GM19043 (cell line): Measurements from ENCODE around the gene SMC1A.
"Not testable (repeated sequence)": the region's sequence is repeated elsewhere in the genome, so short reads cannot be mapped to it uniquely, and the experiment has no call there.

Experiments
- ATAC-seq: cut with Tn5 transposase; IDR thresholded peaks from one replicate; pipeline ENCODE4 v1.9.1; 2021; ENCODE audit warnings: low read depth; ENCODE audit not compliant: unreplicated experiment

Gene SMC1A

DNA sequence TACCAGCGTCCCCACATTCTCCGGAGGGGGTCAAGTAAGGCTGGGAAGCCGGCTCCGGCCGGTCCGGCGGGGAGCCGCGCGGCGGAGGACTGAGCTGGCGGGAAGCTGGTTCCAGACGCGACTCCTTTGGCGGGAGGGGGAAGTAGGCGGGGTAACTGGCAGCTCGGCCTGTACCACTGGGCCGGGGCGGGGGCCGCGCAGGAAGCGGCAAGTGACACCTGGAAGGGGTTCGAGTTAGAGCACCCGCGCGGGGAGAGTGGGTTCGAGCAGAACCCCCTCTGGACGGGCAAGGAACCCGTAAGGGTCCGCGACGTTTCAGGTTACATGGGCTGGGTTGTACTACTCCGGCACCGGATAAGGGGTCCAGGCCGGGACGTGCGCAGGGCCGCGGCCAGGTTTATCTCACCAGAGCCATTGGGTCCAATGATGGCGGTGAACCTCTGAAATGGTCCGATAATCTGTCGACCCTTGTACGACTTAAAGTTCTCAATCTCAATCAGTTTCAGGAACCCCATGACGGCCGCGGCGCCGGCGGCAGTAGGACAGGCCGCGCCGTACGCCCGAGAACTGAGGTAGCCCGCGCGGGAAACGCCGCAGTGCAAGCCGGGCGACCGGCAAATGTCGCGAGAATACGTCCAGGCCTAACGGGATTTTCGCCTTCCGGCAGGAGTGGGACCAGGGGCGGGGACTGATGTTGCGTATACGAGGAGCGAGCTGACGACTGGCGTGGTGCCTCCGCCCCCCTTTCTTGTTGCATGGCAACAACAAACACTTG is at the start of gene SMC1A:
TSS of gene SMC1A (minus strand) at position 569 of the 775 bp plus-strand sequence. CDS start at position 515, 54 bp downstream.
- peak; percentile 84 for ATAC-seq

DNA sequence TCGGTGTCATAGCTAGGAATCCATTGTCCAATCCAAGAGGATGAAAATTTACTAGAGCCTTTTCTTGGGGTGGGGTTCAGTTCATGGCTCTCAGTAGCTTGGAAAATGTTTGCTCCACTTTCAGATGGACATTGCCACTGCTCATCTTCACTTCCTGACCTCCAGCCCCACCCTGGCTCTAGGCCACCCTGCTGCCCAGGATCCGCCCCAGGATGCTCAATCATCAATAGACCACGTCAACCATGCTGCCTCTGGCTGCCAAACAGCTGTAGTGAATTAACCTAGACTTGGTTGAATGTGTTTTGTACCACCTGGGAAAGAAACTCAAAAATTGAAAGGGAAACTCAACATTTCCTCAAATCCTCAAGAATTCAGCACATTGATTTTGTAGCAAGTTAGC is 48.9 kb upstream of the SMC1A start:
- no peak for ATAC-seq

DNA sequence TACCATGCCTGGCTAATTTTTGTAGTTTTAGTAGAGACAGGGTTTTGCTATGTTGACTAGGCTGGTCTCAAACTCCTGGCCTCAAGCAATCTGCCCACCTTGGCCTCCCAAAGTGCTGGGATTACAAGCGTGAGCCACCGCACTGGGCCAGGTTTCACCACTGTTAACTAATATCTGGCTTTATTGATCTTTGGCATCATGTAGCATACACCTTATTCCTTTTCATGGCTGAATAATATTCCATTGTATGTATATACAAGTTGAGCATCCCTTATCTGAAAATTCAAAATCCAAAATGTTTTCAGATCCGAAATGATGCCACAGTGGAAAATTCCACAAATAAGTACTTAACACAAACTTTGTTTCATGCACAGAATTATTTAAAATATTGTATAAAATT is 46.2 kb upstream of the SMC1A start:
- ATAC-seq: not testable (repeated sequence)

DNA sequence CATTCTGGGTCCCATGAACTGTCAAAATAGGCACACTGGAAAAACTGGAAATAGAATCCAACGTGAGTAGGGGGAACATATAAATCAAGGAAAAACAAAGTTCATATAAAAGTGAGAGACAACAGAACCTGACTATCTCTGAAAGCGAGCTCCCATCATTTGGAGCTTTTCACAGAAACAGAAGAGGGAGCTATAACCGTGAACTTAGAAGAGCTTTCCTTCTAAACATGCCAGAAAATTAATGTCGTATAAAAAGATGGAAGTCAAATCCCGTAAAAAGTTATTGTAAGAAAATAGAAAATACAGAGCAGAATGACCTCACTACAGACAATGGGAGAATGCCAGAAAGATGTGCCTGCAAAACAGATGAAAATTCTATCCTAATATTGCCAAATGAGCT is 35.6 kb upstream of the SMC1A start:
- ATAC-seq: no peak

- no peak for ATAC-seq
Observed at GRCh38 chrX:53456254-53456653, 33.8 kb upstream of the SMC1A start.

- no peak for ATAC-seq
Observed at GRCh38 chrX:53452812-53453211, 30.4 kb upstream of the SMC1A start.

- ATAC-seq: no peak
Observed at GRCh38 chrX:53449632-53450031, 27.2 kb upstream of the SMC1A start.

GRCh38 chrX:53447441-53447840 is 25.0 kb upstream of the SMC1A start:
- ATAC-seq: no peak

GRCh38 chrX:53445977-53446376 is 23.5 kb upstream of the SMC1A start:
- ATAC-seq: no peak

DNA sequence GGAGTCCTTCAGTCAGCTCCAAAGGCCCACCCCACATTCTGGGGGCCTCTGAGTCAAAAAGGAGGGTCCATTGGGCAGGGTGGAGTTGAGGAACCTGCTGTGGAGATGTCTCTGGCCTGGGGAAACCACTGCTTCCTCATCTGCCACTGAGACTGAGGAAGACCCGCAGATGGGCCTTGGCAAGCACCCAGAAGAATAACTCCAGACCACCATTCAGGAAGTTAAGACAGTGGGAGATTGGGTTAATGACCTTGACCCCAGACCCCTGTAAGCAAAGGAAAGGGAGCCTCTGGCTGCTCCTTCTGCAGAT is 19.8 kb upstream of the SMC1A start:
- ATAC-seq: no peak

DNA sequence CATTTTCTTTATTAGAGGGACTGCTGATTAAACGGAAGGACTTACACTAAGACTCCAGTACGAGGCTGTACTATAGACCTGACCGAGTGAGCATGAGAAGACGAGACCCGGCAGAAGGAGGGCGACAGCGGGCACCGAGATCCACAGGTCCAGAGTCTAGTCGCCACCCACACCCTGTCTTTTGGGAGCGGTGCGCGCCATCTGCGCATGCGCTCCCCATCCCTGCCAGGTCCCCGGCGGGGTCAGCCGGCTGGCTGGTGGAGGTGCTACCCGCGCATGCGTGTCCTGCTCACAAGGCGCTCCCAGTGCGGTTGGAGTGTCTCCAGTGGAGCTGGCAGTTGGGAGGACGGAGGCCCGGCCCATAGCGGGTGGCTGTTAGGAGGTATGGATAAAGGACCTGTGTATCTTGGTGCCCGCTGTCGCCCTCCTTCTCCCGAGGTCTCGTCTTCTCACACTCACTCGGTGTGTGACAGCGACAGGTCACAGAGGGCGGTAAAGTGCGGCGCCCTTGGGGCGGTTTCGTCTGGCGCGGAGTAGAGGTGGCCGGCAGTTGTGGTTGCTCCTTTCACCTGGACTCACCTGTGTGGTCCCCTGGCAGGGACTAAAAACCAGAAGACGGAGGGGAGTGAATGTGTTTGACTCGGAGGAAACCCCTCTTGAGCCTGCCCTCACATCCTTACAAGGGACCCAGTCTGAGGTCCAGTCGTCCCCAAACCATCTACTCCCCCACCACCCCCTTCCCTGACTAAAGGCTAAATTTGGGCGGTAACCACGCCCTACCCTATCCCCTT is 19.3 kb upstream of the SMC1A start:
- ATAC-seq: peak; percentile 78

DNA sequence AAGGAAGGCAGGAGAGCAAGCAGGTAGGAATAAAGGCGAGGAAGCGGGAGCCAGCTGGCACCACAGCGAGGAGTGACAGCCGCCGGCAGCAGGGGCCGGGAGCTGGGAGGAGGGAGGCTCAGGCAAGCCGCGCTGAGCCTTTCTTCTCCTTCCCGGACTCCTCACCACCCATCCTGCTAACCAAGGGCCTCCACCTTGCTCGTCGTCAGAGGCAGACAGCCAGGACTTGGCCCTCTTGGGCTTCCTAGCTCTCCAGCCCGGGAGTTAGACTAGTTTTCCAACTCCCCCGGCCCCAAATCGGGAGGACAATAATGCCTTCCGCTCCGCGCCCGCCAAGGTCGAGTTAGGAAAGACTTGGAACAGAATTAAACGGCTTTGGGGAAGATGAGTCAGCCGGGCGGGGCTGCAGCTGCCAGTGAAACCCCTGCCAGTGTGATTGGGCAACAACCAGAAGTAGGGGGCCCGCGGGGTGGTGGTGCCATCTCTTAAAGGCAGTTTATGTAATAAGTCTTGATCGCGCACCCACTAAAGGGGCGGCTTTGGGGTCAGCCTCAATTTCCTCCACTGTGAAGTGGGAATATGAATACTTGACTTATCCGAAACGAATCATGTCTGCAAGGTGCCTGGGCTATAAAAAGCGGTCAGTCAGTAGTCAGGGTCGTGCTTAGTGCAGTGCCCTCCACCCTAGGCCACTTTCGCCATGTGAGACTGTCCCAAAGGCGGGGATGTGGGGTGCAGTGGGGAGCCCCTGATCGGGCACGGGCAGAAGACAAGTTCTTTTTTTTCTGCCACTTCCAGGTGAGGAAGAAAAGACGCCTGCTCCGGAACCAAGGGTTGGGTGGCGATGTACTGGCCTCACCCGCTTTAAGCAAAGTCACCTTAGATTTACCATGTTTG is 18.4 kb upstream of the SMC1A start:
- ATAC-seq: no peak

DNA sequence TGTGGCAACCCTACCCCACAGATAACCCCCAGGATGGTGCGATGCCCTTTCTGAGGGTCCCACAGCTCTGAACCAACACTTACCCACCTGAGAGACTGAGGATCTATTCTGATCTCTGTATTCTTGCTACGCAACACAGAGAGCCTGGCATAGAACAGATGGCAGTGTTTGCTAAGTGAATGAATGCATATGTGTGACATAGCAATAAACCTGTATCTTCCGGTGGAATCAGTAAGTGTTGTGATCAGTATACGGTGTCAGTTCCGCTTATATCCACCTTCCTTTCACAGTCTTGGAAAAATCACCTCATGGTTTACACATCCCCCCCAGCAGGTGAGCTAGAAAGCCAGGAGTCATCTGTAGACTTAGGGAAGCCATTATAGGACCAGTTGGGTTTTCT is 17.6 kb upstream of the SMC1A start:
- no peak for ATAC-seq

DNA sequence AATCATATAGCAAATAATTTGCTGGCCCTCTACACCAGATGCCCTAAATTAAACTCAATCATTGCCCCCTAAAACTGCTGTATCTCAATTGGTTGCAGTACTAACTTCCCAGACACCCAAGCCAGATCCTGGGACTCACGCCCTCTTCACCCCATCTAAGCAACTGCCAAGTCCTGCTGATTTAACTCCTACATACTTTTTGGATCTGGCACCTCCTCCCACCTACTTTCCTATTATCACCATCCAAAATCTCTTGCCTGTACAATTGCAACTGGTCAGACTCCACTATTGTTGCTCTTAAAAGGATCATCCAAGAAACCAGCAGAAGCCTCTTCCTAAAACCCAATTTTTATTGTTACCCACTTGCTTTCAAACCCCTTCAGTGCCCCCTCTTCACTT is 16.4 kb upstream of the SMC1A start:
- no peak for ATAC-seq

DNA sequence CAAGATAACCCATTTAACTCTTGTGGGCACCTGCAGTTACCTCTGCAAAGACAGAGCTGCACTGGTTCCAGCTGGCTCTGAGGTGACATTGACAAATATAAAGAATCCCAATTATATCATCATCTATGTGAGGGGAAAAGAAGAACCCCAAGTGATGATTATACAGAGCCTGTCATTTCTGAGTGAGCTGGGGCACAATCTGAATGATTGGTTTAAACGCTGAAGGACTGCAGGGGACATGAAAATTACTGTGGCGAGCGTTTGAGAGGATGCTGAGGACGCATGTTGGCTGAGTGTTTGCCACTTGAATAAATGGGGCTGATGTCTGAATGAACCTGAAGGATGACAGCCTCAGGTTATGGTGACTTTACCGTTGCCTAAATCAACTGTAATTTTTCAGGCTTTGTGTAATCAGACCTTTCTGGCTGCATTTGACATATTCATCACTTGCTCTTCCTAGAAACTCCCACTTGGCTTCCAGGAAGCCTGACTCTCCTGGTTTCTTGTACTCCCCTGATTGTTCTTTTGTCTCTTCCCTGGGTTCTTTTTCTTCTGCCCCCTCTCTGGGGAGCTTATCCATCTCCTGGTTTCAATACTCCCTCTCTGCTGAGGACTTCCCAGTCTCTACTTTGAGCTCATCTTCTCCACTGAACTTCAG is 15.8 kb upstream of the SMC1A start:
- no peak for ATAC-seq

- no peak for ATAC-seq
Observed at GRCh38 chrX:53437206-53437605, 14.8 kb upstream of the SMC1A start.

DNA sequence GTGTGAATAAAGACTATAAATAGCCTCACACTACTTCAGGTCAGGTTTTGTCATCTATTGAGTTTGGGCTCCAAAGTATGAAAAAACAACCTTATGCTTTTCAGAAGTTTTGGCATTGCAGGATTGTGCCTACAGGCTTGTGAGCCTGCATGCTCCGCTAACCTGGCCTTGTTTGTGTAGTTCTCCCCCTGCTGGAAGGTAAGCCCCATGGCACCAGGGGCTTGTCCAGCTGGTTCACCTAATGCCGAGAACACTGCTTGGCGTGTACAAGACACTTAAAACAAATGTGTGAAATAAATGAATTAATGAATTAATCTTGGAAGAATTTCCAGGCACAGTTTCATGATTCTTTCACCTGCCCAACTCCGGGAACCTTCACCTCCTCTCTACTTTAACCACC is 13.5 kb upstream of the SMC1A start:
- peak; percentile 58 for ATAC-seq

- ATAC-seq: peak; percentile 90
Observed at GRCh38 chrX:53433651-53434639, 11.5 kb upstream of the SMC1A start, which contains the start of gene HSD17B10. Gene HSD17B10 (minus strand): TSS chrX:53434370. CDS start chrX:53434345, 25 bp downstream.

DNA sequence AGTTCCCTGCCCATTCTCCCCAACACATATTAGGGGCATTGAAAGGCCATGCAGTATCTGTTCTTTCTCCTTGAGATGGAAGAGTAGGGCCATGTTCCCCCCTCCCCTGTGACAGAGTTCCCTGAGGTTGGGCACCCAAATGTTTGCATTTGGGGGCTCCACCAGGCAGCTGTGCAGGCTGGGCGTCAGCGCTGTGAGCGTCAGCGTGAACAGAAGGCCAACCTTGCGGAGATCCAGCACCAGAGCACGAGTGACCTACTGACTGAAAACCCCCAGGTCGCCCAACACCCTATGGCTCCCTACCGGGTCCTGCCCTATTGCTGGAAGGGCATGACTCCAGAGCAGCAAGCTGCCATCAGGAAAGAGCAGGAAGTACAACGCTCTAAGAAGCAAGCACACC is 7.8 kb upstream of the SMC1A start:
- ATAC-seq: no peak
